GM19025 (cell line): ENCODE measurements around the gene AEBP1.

Experiments used
- ATAC-seq: cut with Tn5 transposase; IDR thresholded peaks from one replicate; pipeline ENCODE4 v1.9.1; 2021; ENCODE audit warnings: mild to moderate bottlenecking, low read depth, moderate library complexity; ENCODE audit not compliant: unreplicated experiment

AEBP1 gene

DNA sequence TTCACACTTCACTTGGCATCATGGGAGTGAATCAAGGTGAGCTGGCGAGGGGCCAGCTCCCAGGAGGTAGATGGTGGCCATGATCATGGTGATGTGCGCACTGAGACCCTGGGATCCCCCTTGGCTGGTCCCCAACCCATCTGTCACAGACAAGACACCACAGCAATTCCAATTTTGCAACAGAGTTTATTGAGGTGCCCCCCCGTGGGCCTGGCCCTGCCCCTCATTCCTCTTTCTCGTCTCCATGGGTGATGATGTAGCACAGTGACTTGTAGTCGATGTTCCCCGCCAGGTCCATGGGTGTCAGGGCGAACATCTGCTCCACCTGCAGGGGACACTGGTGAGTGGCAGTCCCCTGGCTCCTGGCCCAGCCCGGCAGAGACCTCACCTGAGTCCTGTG lies 34.6 kb downstream of the AEBP1 start:
- ATAC-seq = no peak

GRCh38 chr7:44139311-44140010 lies 35.3 kb downstream of the AEBP1 start:
- no peak for ATAC-seq

GRCh38 chr7:44140341-44140740 lies 36.2 kb downstream of the AEBP1 start:
- no peak for ATAC-seq

- no peak for ATAC-seq
Measured at GRCh38 chr7:44141221-44141850, 37.2 kb downstream of the AEBP1 start, which contains the start of gene MYL7. TSS of gene MYL7 (minus strand) at chr7:44141332. CDS start at chr7:44141305, 27 bp downstream.

GRCh38 chr7:44142028-44142427 lies 37.9 kb downstream of the AEBP1 start:
- ATAC-seq = no peak

DNA sequence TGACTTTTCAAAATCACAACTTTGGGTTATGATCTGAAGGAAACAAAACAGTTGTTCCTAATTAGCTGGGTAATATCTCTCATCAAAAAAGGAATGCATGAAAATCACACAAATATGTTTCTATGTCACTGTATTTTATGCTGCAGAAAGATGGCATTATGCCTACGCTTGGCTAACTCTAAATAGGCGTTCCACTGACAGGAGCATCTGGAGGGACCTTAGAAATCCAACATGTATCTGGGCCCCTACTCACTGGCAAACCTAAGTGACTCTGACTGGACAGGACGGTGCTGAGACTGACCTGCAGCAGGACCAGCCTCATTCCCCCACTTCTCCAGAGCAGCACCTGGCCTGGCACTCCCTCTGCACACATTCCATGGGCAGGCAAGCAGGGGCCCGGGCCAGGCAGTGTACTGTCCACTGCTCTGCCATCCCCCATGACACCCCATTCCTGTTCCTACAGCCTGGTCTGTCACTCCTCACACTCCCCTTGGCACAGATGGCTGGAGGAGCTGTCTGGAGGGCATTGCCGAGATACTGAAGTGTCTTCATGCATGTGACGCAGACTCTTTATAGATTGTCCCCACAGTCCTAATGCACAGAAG lies 39.6 kb downstream of the AEBP1 start:
- ATAC-seq = no peak

- ATAC-seq = no peak
Measured at GRCh38 chr7:44144426-44144967, 40.4 kb downstream of the AEBP1 start.

GRCh38 chr7:44144968-44145478 lies 40.9 kb downstream of the AEBP1 start:
- ATAC-seq = no peak

- no peak for ATAC-seq
Measured at GRCh38 chr7:44145479-44145968, 41.4 kb downstream of the AEBP1 start.

DNA sequence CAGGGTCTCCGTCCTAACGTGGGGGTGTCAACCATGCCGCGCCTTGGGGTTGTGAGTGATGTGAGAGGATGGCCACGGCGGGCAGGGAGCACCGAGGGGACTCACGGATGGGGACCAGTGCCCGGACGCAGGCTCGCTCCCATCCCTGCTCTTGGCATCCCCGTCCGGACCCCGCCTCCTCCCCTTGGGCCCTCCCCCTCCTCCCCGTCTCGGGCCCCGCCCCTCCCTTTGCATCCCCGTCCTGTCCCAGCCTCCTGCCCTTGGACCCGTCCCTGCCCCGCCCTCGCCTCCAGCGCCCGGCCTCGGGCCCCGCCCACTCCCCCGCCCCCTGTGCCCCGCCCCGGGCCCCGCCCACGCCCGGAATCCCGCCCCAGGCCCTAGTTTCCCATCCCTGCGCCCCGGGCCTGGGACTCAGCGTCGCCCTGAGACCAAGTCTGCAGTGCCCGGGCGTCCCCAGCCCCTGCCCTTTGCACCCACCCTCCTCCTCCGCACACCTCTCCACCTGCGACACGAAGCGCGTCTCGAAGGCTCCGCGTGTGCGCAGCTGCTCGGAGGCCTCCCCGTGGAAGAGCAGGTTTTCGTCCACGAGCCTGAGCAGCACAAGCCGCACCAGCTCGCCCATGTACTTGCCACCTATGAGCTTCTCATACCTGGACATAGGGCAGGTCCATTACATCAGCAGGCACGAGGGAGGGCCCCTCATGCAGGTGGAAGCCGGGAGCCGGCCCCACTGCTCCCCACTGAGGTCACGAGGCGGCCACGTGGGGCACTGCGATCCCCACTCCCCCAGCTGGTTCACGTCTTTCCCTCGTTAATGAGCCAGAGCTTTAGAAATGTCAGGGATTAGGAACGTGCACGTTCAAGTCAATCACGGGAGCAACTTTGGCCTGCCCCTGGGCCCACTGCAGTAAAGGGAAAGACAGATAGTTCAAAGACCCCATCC lies 42.1 kb downstream of the AEBP1 start:
- no peak for ATAC-seq

DNA sequence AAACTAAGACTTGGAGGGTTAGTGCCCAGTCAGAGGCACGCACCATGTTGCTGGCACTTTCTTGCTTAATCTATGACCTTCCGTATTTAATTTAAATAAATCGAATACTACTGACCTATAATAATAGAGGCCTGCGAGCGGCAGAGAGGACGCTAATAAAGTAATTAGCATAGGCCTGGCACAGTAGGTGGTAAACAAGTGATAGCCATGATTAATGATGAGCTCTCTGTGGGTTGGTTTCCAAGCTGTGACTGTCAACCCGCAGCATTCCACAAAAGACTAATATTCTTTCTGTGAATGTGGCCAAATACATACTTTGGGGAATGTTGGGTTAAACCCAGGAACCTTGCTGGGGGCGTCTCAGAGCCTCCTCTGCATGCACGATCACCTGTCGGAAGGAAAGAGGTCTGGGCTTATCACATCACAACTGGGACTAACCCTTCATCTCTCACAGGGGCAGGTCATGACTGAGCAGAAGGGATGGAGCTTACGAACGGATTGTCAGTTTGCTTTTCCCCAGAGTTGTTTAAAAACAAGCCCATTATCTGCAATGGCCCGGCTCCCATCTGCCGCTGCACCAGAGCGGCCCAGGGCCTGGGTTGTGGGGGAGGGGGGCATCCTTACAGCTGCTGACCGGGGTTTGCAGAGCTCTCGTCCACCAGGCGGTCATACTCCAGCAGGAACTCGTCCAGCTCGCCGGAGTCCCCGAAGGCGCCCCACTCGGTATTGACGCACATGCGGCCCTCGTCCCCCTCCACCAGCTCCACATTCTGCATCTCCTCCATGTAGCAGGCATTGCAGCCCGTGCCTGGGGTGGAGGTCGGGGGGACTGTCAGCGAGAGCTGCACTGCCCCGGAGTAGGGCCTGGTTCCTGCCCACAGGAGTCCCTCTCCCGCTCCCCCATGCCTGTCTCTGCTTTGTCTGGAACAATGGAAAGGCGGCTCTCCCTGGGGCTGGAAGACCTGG lies 43.2 kb downstream of the AEBP1 start:
- no peak for ATAC-seq

DNA sequence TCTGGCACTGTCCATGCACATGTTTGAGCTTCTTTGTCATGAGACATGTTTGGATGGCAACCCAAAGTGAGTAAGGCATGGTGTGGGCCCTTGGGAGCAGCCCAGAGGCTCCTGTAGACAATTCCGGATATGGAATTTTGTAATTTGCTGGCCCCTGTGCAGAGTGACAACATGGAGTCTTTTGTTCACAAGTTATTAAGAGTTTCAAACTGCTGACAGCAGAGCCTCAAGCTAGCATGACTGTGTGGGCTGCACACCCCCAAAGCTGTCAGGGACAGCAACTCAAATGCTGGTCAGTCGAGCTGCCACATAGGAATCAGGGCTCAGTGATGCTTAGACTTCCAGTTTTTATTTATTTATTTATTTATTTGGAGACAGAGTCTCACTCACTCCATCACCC lies 44.0 kb downstream of the AEBP1 start:
- ATAC-seq = no peak

GRCh38 chr7:44148961-44149536 lies 44.9 kb downstream of the AEBP1 start:
- no peak for ATAC-seq

GRCh38 chr7:44149571-44150465 lies 45.7 kb downstream of the AEBP1 start:
- ATAC-seq = no peak

GRCh38 chr7:44150466-44150832 lies 46.3 kb downstream of the AEBP1 start:
- no peak for ATAC-seq

DNA sequence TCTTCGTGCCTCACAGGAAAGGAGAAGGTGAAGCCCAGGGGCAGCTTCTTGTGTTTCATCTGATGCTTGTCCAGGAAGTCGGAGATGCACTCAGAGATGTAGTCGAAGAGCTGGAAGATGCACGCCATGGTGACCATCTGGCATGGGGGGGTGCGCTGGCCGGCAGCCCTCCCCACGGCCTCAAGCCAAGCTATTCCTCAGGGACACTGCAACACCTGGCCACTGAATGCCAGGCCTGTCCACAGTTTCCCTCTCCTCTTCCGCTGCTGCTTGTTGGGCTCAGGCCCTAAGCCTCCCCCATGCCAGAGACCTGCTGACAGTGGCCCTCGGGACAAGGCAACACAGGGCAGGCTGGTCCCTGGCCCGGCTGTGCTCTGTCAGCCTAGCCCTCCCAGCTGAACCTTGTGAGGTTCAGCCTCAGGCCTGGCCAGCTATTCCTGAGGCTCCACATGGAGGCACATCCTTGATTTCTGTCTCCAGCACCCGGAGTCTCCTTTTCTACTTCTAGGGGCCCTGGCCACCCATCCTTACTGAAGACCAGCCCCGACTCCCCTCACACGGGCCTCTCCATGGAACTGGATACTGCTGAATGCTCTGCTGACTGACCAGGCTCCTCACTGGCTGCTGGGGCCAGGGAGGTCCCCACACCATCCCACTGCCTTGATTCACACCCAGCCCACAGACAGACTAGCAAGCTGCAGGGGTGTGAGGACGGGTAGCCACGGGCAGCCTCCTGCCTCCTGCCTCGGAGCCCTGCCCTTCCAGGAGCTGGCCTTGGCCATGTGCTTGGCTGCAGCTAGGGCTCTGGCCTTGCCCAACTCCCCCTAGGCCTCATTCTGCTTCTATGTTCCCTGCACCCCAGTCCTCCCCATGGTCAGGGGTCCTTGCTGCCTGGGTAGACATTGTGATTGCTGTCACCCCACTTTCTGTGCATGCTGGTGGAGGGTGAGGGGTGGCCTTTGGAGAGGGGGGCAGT lies 47.1 kb downstream of the AEBP1 start:
- ATAC-seq = no peak

DNA sequence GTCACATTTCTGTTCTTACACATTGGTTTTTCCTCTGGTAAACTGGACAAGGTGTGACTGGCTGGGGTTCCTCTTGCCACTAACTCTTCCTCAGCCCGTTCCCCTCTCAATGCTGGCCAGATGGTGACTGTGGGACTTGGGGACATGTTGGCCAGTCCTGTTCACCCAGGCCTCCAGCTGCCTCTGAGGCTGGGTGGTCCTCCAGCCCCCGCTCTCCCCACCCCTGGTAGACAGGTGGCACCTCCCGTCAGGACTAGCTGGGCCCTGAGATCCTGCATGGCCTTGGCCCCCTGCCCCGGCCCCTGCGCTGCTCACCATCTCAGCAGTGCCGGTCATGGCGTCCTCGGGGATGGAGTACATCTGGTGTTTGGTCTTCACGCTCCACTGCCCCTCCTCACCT lies 47.8 kb downstream of the AEBP1 start:
- no peak for ATAC-seq
